ENCODE results near the gene SPATA31E1. TPM values are rescaled to one million over a fixed set of nuclear protein-coding genes. Genes with fewer than 3 reads are reported as not detected.

SPATA31E1 gene
- total and polyA plus RNA-seq, 3 donors from 2014 or later, result 4.6 to 25.0 (median 4.8) TPM

GRCh38 chr9:87862536-87863268, 20.0 kb upstream of the SPATA31E1 start:
- no peaks in the 10 kb centered on the region for H3K4me1 ChIP-seq
- no peaks in the 10 kb centered on the region for H3K27me3 ChIP-seq
- no peaks in the 10 kb centered on the region for H3K9me3 ChIP-seq
- intact Hi-C loops (cut with DNase I; ENCODE audit: low total_unique reads), result no loop called here
- H3K4me3 ChIP-seq, result no peak overlapping the region
- TF ChIP-seq POLR2A (IDR thresholded peaks at IDR 0.05) (no peak), CTCF (IDR thresholded peaks at IDR 0.05) (no peak)
- 66 to 86% methylated on average over 7 of the region's 7 CpGs for WGBS, 2 donors
- DNase-seq, result no peak
- no peaks in the 10 kb centered on the region for H3K36me3 ChIP-seq (ENCODE audit: low read depth, missing control alignments)
- no peak overlapping the region for H3K27ac ChIP-seq

GRCh38 chr9:87863882-87864465, 18.7 kb upstream of the SPATA31E1 start:
- DNase-seq, result no peak
- Histone ChIP-seq H3K27ac (no peak overlapping the region), H3K36me3 (ENCODE audit: low read depth, missing control alignments) (no peaks in the 10 kb centered on the region), H3K4me1 (no peaks in the 10 kb centered on the region), H3K9me3 (no peaks in the 10 kb centered on the region), H3K27me3 (no peaks in the 10 kb centered on the region), H3K4me3 (no peak overlapping the region)
- TF ChIP-seq CTCF (IDR thresholded peaks at IDR 0.05) (no peak), POLR2A (IDR thresholded peaks at IDR 0.05) (no peak)
- intact Hi-C loops (cut with DNase I; ENCODE audit: low total_unique reads), result no loop called here
- WGBS, 2 donors, result 78 to 88% methylated on average over 6 of the region's 6 CpGs

- Histone ChIP-seq H3K27me3 (no peaks in the 10 kb centered on the region), H3K4me3 (no peak overlapping the region), H3K36me3 (ENCODE audit: low read depth, missing control alignments) (no peaks in the 10 kb centered on the region), H3K27ac (no peak overlapping the region), H3K9me3 (no peaks in the 10 kb centered on the region), H3K4me1 (no peaks in the 10 kb centered on the region)
- no peak for DNase-seq
- TF ChIP-seq CTCF (IDR thresholded peaks at IDR 0.05) (no peak), POLR2A (IDR thresholded peaks at IDR 0.05) (no peak)
- intact Hi-C loops (cut with DNase I; ENCODE audit: low total_unique reads), result no loop called here
- WGBS, 2 donors, result 91 to 92% methylated on average over 3 of the region's 3 CpGs
Measured at GRCh38 chr9:87864915-87865314, 17.8 kb upstream of the SPATA31E1 start.

GRCh38 chr9:87865626-87866025, 17.1 kb upstream of the SPATA31E1 start:
- no peak for DNase-seq
- H3K27me3 ChIP-seq, result no peaks in the 10 kb centered on the region
- H3K9me3 ChIP-seq, result no peaks in the 10 kb centered on the region
- no peaks in the 10 kb centered on the region for H3K4me1 ChIP-seq
- TF ChIP-seq POLR2A (IDR thresholded peaks at IDR 0.05), result no peak
- TF ChIP-seq CTCF (IDR thresholded peaks at IDR 0.05), result no peak
- 90 to 95% methylated on average over 3 of the region's 3 CpGs for WGBS, 2 donors
- no peaks in the 10 kb centered on the region for H3K36me3 ChIP-seq (ENCODE audit: low read depth, missing control alignments)
- intact Hi-C loops (cut with DNase I; ENCODE audit: low total_unique reads), result no loop called here
- no peak overlapping the region for H3K4me3 ChIP-seq
- H3K27ac ChIP-seq, result no peak overlapping the region

GRCh38 chr9:87867391-87867790, 15.3 kb upstream of the SPATA31E1 start:
- H3K4me1 ChIP-seq, result no peaks in the 10 kb centered on the region
- H3K27me3 ChIP-seq, result no peaks in the 10 kb centered on the region
- 48 to 67% methylated on average over 4 to 7 of the region's 7 CpGs for WGBS, 2 donors
- no peak overlapping the region for H3K4me3 ChIP-seq
- intact Hi-C loops (cut with DNase I; ENCODE audit: low total_unique reads), result no loop called here
- no peaks in the 10 kb centered on the region for H3K36me3 ChIP-seq (ENCODE audit: low read depth, missing control alignments)
- no peak overlapping the region for H3K27ac ChIP-seq
- H3K9me3 ChIP-seq, result no peaks in the 10 kb centered on the region
- TF ChIP-seq CTCF (IDR thresholded peaks at IDR 0.05), result no peak
- TF ChIP-seq POLR2A (IDR thresholded peaks at IDR 0.05), result no peak
- no peak for DNase-seq

Data from testis (tissue), 3 donors.